Calu3 (cell line): Measurements from ENCODE around the gene EPB41L2. TPM values are rescaled to one million over a fixed set of nuclear protein-coding genes. Genes with fewer than 3 reads are reported as not detected.

Experiments used
- BruUV-seq: library from RNA; stranded (reverse); fragments of 400-500 nt; replicated peaks from 2 replicates; lab custom pipeline; 2021; lab: Mats Ljungman, UMichigan
- CTCF ChIA-PET: fragments of 300-600 bp; sonication (Branson Sonifier 250); formaldehyde crosslinking; loops from one replicate; lab custom pipeline; 2022; ENCODE audit warnings: antibody characterized with exemption; lab: Charles Lee
- DNase-seq: peaks from one replicate; pipeline ENCODE4 v3.0.0; 2022
- H3K27ac Mint-ChIP-seq: one replicate; pipeline ENCODE4 v1.8.0; 2022; ENCODE audit warnings: mixed read lengths; ENCODE audit not compliant: unreplicated experiment
- H3K27me3 Mint-ChIP-seq: one replicate; pipeline ENCODE4 v1.8.0; 2022; ENCODE audit warnings: mixed read lengths; ENCODE audit not compliant: unreplicated experiment
- H3K36me3 Mint-ChIP-seq: one replicate; pipeline ENCODE4 v1.8.0; 2022; ENCODE audit warnings: mild to moderate bottlenecking, moderate library complexity, mixed read lengths; ENCODE audit not compliant: insufficient read depth, unreplicated experiment
- H3K4me1 Mint-ChIP-seq: one replicate; pipeline ENCODE4 v1.8.0; 2022; ENCODE audit warnings: mild to moderate bottlenecking, low read depth, mixed read lengths; ENCODE audit not compliant: unreplicated experiment
- H3K4me3 Mint-ChIP-seq: one replicate; pipeline ENCODE4 v1.8.0; 2022; ENCODE audit warnings: mild to moderate bottlenecking, low read depth, moderate library complexity, mixed read lengths; ENCODE audit not compliant: unreplicated experiment
- H3K9me3 Mint-ChIP-seq: one replicate; pipeline ENCODE4 v1.8.0; 2022; ENCODE audit warnings: low read depth, mixed read lengths; ENCODE audit not compliant: unreplicated experiment
- CTCF ChIP-seq: fragments of 200-600 bp; IDR thresholded peaks from one replicate; pipeline ENCODE4 v1.8.0; 2022; ENCODE audit warnings: antibody characterized with exemption; ENCODE audit not compliant: unreplicated experiment
- intact Hi-C: fragments of 100-400 bp; cut with micrococcal nuclease; formaldehyde crosslinking; loops from one replicate; pipeline ENCODE4 v1.10.0; 2022; ENCODE audit not compliant: unreplicated experiment
- total RNA-seq: library from RNA; stranded (reverse); gene quantifications from 2 replicates; pipeline ENCODE4 v1.2.3, GENCODE V29; 2022

Gene EPB41L2
- total RNA-seq, 1 experiment from 2014 or later = 332 TPM

GRCh38 chr6:130903007-130903406 is 160.0 kb downstream of the EPB41L2 start:
- Mint-ChIP-seq H3K36me3 (peaks cover 8% of the 10 kb centered on the region), H3K4me3 (no peak overlapping the region), H3K27ac (no peak overlapping the region), H3K4me1 (peaks cover 13% of the 10 kb centered on the region), H3K27me3 (no peaks in the 10 kb centered on the region), H3K9me3 (no peaks in the 10 kb centered on the region)
- CTCF ChIA-PET = interaction anchor here (0.6 kb wide), 2 partner anchors 31 to 162 kb away, joined by 3 to 5 read pairs; no protein-coding TSS in a partner anchor
- TF ChIP-seq CTCF = no peak
- intact Hi-C loops = no loop called here
- DNase-seq = no peak
- no TSS peak for BruUV-seq

GRCh38 chr6:130900913-130901312 is 162.1 kb downstream of the EPB41L2 start:
- BruUV-seq = no TSS peak
- DNase-seq = peak; percentile 19
- no peaks in the 10 kb centered on the region for H3K9me3 Mint-ChIP-seq
- intact Hi-C loops = loop anchor here (1.0 kb wide), 1 partner anchor 20 kb away; no protein-coding TSS in a partner anchor
- no peak overlapping the region for H3K27ac Mint-ChIP-seq
- no peak overlapping the region for H3K4me3 Mint-ChIP-seq
- no peaks in the 10 kb centered on the region for H3K27me3 Mint-ChIP-seq
- no peaks in the 10 kb centered on the region for H3K4me1 Mint-ChIP-seq
- H3K36me3 Mint-ChIP-seq = peaks cover 8% of the 10 kb centered on the region
- CTCF ChIA-PET = interaction anchor here (0.5 kb wide), 1 partner anchor 108 kb away, joined by 4 read pairs; no protein-coding TSS in a partner anchor
- no peak for TF ChIP-seq CTCF

- no peaks in the 10 kb centered on the region for H3K4me1 Mint-ChIP-seq
- H3K27ac Mint-ChIP-seq = no peak overlapping the region
- no peak overlapping the region for H3K4me3 Mint-ChIP-seq
- H3K27me3 Mint-ChIP-seq = no peaks in the 10 kb centered on the region
- peaks cover 13% of the 10 kb centered on the region for H3K36me3 Mint-ChIP-seq
- BruUV-seq = no TSS peak
- TF ChIP-seq CTCF = no peak
- DNase-seq = no peak
- no peaks in the 10 kb centered on the region for H3K9me3 Mint-ChIP-seq
- CTCF ChIA-PET = interaction anchor here (0.5 to 0.8 kb wide), 2 partner anchors 33 to 136 kb away, joined by 3 to 5 read pairs; no protein-coding TSS in a partner anchor
- intact Hi-C loops = no loop called here
Measured at GRCh38 chr6:130896249-130896648, 166.8 kb downstream of the EPB41L2 start.

- Mint-ChIP-seq H3K27ac (no peak overlapping the region), H3K36me3 (peaks cover 9% of the 10 kb centered on the region), H3K9me3 (no peaks in the 10 kb centered on the region), H3K27me3 (no peaks in the 10 kb centered on the region), H3K4me1 (no peaks in the 10 kb centered on the region), H3K4me3 (no peak overlapping the region)
- DNase-seq = no peak
- no peak for TF ChIP-seq CTCF
- no TSS peak for BruUV-seq
- CTCF ChIA-PET = interaction anchor here (0.5 kb wide), 1 partner anchor 702 kb away, joined by 4 read pairs; no protein-coding TSS in a partner anchor
- intact Hi-C loops = no loop called here
Measured at GRCh38 chr6:130895516-130895915, 167.5 kb downstream of the EPB41L2 start.
